Vagina (tissue), 2 donors: ENCODE measurements around the gene TRIM31.

Experiments used
- POLR2AphosphoS5 ChIP-seq, 2 donors: sonication (generic); formaldehyde crosslinking; IDR thresholded peaks; one replicate each; pipeline ENCODE4 v1.9.0; 2017; ENCODE audit warnings: antibody characterized with exemption in 2 of 2, mild to moderate bottlenecking in 2 of 2, low read depth in 1 of 2; ENCODE audit not compliant: insufficient read depth in 1 of 2
- TF ChIP-seq, protein P1 (sequence below), 3 experiments: fragments of 450-650 bp in 2 of 3; fragments of 200-600 bp in 1 of 3; sonication (generic) in 1 of 3; IDR thresholded peaks; one replicate each; pipeline ENCODE4 v1.5.1; 2017 to 2019; ENCODE audit warnings: antibody characterized with exemption in 3 of 3, mild to moderate bottlenecking in 2 of 3, moderate library complexity in 2 of 3

DNA sequence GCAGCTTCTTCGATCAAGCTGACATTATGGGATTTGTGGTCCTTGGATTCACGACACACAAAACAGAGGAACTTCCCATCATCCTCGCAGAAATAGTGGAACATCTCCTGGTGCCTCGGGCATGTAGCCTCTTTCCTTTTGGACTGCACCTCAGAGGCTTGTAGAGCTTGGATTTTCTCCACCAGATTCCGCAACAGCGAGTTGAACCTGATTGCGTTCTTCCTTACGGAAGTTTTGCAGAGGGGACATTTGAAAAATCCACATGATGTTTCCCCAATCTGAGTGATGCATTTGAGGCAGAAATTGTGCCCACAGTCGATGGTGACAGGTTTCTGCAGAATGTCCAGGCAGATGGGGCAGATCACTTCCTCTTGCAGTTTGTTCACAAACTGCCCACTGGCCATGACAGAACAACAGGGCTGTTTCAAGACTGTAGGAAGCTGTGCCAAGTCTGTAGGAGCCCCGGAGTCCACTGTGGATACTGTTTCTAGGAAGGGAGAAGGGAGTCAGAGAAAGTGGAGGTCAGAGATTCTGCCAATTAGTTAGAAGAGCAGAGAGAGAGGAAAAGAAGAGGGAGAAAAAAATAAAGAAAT is 392 bp downstream of the TRIM31 start:
- TF ChIP-seq POLR2AphosphoS5 (IDR thresholded peaks at IDR 0.05; ENCODE audit: insufficient read depth in 1 of 2, low read depth in 1 of 2), result no peak
- TF ChIP-seq, protein P1, sequence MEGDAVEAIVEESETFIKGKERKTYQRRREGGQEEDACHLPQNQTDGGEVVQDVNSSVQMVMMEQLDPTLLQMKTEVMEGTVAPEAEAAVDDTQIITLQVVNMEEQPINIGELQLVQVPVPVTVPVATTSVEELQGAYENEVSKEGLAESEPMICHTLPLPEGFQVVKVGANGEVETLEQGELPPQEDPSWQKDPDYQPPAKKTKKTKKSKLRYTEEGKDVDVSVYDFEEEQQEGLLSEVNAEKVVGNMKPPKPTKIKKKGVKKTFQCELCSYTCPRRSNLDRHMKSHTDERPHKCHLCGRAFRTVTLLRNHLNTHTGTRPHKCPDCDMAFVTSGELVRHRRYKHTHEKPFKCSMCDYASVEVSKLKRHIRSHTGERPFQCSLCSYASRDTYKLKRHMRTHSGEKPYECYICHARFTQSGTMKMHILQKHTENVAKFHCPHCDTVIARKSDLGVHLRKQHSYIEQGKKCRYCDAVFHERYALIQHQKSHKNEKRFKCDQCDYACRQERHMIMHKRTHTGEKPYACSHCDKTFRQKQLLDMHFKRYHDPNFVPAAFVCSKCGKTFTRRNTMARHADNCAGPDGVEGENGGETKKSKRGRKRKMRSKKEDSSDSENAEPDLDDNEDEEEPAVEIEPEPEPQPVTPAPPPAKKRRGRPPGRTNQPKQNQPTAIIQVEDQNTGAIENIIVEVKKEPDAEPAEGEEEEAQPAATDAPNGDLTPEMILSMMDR (IDR thresholded peaks at IDR 0.05), result no peak
